Measurements from ENCODE around the gene PPT1.

The PPT1 gene

GRCh38 chr1:40096977-40097782 is at the start of gene PPT1:
TSS of gene PPT1 (minus strand) at chr1:40097252. CDS start at chr1:40097238, 14 bp downstream.
- peak; percentile 56 for DNase-seq (ENCODE audit: low read depth)

- DNase-seq (ENCODE audit: low read depth): no peak
Measured at GRCh38 chr1:40143891-40144575, 47.0 kb upstream of the PPT1 start.

GRCh38 chr1:40141878-40142535 is 45.0 kb upstream of the PPT1 start:
- no peak for DNase-seq (ENCODE audit: low read depth)

GRCh38 chr1:40140211-40140973 is 43.3 kb upstream of the PPT1 start:
- DNase-seq (ENCODE audit: low read depth): no peak

- DNase-seq (ENCODE audit: low read depth): no peak
Measured at GRCh38 chr1:40133839-40134238, 36.8 kb upstream of the PPT1 start.

GRCh38 chr1:40133312-40133665 is 36.2 kb upstream of the PPT1 start:
- DNase-seq (ENCODE audit: low read depth): no peak

GRCh38 chr1:40132383-40133311 is 35.6 kb upstream of the PPT1 start:
- no peak for DNase-seq (ENCODE audit: low read depth)

- no peak for DNase-seq (ENCODE audit: low read depth)
Measured at GRCh38 chr1:40130892-40131291, 33.8 kb upstream of the PPT1 start.

GRCh38 chr1:40122855-40123254 is 25.8 kb upstream of the PPT1 start:
- no peak for DNase-seq (ENCODE audit: low read depth)

- no peak for DNase-seq (ENCODE audit: low read depth)
Measured at GRCh38 chr1:40120128-40120527, 23.1 kb upstream of the PPT1 start.

- no peak for DNase-seq (ENCODE audit: low read depth)
Measured at GRCh38 chr1:40114400-40114799, 17.3 kb upstream of the PPT1 start.

- no peak for DNase-seq (ENCODE audit: low read depth)
Measured at GRCh38 chr1:40110389-40110788, 13.3 kb upstream of the PPT1 start.

GRCh38 chr1:40107290-40107959 is 10.4 kb upstream of the PPT1 start:
- DNase-seq (ENCODE audit: low read depth): no peak

- DNase-seq (ENCODE audit: low read depth): no peak
Measured at GRCh38 chr1:40105028-40105427, 8.0 kb upstream of the PPT1 start.

GRCh38 chr1:40102896-40103295 is 5.8 kb upstream of the PPT1 start:
- no peak for DNase-seq (ENCODE audit: low read depth)

- no peak for DNase-seq (ENCODE audit: low read depth)
Measured at GRCh38 chr1:40102038-40102437, 5.0 kb upstream of the PPT1 start.

GRCh38 chr1:40096646-40096976 is 441 bp downstream of the PPT1 start:
- DNase-seq (ENCODE audit: low read depth): no peak

- DNase-seq (ENCODE audit: low read depth): no peak
Measured at GRCh38 chr1:40095806-40096205, 1.2 kb downstream of the PPT1 start.

GRCh38 chr1:40094466-40095110 is 2.5 kb downstream of the PPT1 start:
- no peak for DNase-seq (ENCODE audit: low read depth)

All from stimulated activated CD8-positive, alpha-beta memory T cell treated with anti-CD3 and anti-CD28 coated beads, Interleukin-7, amount 100 ng/mL, for 24 hours (primary cell).